Parathyroid adenoma (tissue), 2 donors: ENCODE data around the gene PERM1.

ENCODE experiments used
- H2AFZ ChIP-seq: fragments of 300-600 bp; sonication (generic); one replicate; pipeline ENCODE4 v1.7.0; 2017; ENCODE audit warnings: antibody characterized with exemption, mild to moderate bottlenecking
- H3K27ac ChIP-seq: fragments of 300-600 bp; sonication (generic); one replicate; pipeline ENCODE4 v1.7.0; 2017
- H3K27me3 ChIP-seq: fragments of 300-600 bp; sonication (generic); one replicate; pipeline ENCODE4 v1.7.0; 2017; ENCODE audit warnings: low read length; ENCODE audit not compliant: control insufficient read depth, insufficient read depth
- H3K36me3 ChIP-seq: fragments of 300-600 bp; sonication (generic); one replicate; pipeline ENCODE4 v1.7.0; 2017; ENCODE audit warnings: low read length; ENCODE audit not compliant: control insufficient read depth, insufficient read depth
- H3K4me1 ChIP-seq: fragments of 300-600 bp; sonication (generic); one replicate; pipeline ENCODE4 v1.7.0; 2017; ENCODE audit warnings: control low read depth
- H3K4me2 ChIP-seq: fragments of 300-600 bp; sonication (generic); one replicate; pipeline ENCODE4 v1.7.0; 2017; ENCODE audit warnings: low read length
- H3K4me3 ChIP-seq: fragments of 300-600 bp; sonication (generic); one replicate; pipeline ENCODE4 v1.7.0; 2017; ENCODE audit warnings: low read depth, low read length
- H3K79me2 ChIP-seq: fragments of 300-600 bp; sonication (generic); one replicate; pipeline ENCODE4 v1.7.0; 2017; ENCODE audit warnings: control low read depth
- H3K9ac ChIP-seq: fragments of 300-600 bp; sonication (generic); one replicate; pipeline ENCODE4 v1.7.0; 2017; ENCODE audit warnings: mild to moderate bottlenecking
- H3K9me3 ChIP-seq: fragments of 300-600 bp; sonication (generic); one replicate; pipeline ENCODE4 v1.7.0; 2017; ENCODE audit warnings: low read length; ENCODE audit not compliant: control insufficient read depth
- CTCF ChIP-seq: fragments of 300-600 bp; sonication (generic); IDR thresholded peaks from one replicate; pipeline ENCODE4 v1.7.0; 2017; ENCODE audit warnings: antibody characterized with exemption, mild to moderate bottlenecking
- donor health status: primary hyperparathyroidism.

Gene PERM1

DNA sequence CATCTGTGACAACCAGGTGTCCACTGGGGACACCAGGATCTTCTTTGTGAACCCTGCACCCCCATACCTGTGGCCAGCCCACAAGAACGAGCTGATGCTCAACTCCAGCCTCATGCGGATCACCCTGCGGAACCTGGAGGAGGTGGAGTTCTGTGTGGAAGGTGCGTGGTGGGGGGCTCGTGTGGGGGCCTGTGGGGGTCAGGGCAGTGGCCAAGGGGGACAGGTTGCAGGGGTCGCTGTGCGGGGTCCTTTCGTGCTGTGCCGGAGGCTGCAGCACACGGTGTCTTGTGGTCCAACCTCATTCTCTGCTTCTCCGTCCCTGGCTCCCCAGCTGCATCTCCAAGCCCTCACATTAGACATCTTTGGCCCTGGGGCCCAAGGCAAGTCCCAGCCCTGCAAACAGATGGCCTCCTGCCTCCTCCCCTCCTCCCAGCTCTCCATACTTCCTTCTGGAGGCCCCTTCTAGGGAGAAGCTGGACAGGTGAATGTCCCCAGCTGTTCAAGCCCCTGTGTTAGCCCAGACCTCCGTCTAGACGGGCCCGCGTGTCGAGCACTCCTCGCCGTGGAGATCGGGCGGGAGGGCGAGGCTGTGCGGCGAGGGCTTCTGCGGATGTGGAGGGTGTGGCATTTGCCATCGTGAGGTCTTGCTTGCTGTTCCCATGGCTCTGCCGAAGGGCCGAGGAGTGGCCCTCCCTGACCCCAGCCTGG is 40.6 kb upstream of the PERM1 start:
- no peak for TF ChIP-seq CTCF
- Histone ChIP-seq H3K36me3 (no peaks in the 10 kb centered on the region), H3K27ac (no peak overlapping the region), H3K9me3 (no peaks in the 10 kb centered on the region), H3K4me3 (no peak overlapping the region), H2AFZ (no peak overlapping the region), H3K79me2 (no peaks in the 10 kb centered on the region), H3K9ac (no peak overlapping the region), H3K27me3 (no peaks in the 10 kb centered on the region), H3K4me2 (no peak overlapping the region), H3K4me1 (no peaks in the 10 kb centered on the region)

GRCh38 chr1:1021920-1022259 is 40.0 kb upstream of the PERM1 start:
- no peak overlapping the region for H3K9ac ChIP-seq
- no peaks in the 10 kb centered on the region for H3K4me1 ChIP-seq
- H3K4me3 ChIP-seq: no peak overlapping the region
- TF ChIP-seq CTCF: no peak
- no peak overlapping the region for H3K4me2 ChIP-seq
- H3K27ac ChIP-seq: no peak overlapping the region
- no peaks in the 10 kb centered on the region for H3K27me3 ChIP-seq
- no peaks in the 10 kb centered on the region for H3K79me2 ChIP-seq
- H3K9me3 ChIP-seq: no peaks in the 10 kb centered on the region
- no peak overlapping the region for H2AFZ ChIP-seq
- H3K36me3 ChIP-seq: no peaks in the 10 kb centered on the region

DNA sequence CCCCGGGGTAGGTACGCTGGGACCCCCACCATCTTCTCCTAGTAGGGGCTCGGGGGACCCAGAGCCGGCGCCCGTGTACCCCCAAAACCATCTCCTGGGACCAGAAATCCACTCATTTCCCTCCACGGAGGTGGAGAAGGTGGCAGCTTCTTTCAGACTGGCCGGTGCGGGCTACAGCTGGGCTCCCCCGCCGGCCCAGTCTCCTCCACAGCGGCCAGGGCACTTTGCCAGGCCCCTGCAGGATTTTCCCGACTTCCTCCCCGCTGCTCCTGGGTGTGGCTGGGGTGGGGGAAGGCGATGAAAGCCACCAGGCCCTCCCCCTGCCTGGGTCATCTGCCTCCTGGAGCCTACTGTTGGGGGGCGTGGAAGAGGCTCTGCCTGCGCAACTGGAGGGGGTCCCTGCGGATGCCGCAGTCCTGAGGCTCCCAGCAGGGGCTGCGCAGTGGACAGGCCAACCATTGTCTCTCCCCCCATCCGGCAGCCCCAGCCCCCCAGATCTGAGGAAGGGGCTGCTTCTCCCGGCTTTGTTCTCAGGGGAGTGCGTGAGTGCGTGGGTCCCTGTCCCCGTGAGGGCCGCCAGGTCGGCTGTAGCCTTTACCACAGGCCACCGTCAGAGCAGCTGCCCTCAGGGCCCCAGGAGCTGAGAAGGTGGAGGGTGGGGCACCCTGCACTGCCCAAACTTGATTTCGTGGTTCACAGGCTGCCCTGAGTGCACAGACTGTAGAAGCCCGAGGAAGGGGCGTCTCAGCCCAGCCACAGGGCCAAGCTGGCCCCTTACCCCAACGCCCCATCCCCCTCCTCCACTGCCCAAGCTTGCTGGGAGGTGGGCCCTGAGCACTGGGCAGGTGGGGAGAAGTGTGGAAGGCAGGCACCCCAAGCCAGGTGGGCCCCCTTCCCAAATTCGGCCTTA is 39.4 kb upstream of the PERM1 start:
- peak overlapping the region; percentile 65 for H3K4me2 ChIP-seq
- TF ChIP-seq CTCF: no peak
- H2AFZ ChIP-seq: peak overlapping the region; percentile 33
- H3K9ac ChIP-seq: no peak overlapping the region
- H3K9me3 ChIP-seq: no peaks in the 10 kb centered on the region
- H3K36me3 ChIP-seq: no peaks in the 10 kb centered on the region
- H3K27ac ChIP-seq: no peak overlapping the region
- no peaks in the 10 kb centered on the region for H3K27me3 ChIP-seq
- no peaks in the 10 kb centered on the region for H3K79me2 ChIP-seq
- no peaks in the 10 kb centered on the region for H3K4me1 ChIP-seq
- peak overlapping the region; percentile 11 for H3K4me3 ChIP-seq

DNA sequence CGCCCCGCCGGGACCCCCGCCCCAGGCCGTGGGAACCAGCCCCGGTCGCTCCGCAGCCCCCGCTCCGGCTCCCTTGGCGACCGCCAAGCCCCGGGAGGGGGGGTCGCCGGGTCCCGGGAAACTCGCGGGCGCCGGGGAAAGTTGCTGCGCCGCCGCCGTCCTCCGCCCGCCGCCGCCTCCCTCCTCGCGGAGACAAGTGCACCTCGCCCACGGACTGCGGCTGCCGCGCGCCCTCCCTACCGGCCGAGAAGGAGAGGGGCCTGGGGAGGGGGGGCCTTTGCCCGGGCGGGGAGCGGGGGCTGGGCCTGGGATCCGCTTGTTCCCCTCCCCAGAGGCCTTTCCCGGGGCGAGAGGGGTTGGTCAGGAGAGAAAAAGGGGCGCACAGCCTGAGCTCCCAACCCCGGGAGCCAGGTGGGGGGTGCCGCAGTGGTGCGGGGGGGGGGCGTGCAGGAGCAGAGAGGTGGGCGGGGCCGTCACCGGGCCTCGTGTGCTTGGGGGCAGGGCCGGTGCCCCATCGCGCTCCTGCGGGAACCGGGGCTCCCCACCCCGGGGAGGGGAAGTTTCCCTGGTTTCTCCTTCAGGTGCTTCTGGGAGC is 38.6 kb upstream of the PERM1 start:
- Histone ChIP-seq H3K9ac (no peak overlapping the region), H3K4me3 (peak overlapping the region; percentile 42), H3K79me2 (no peaks in the 10 kb centered on the region), H3K9me3 (no peaks in the 10 kb centered on the region), H3K4me2 (peak overlapping the region; percentile 71), H3K4me1 (no peaks in the 10 kb centered on the region), H3K27me3 (no peaks in the 10 kb centered on the region), H3K36me3 (no peaks in the 10 kb centered on the region), H3K27ac (no peak overlapping the region), H2AFZ (peak overlapping the region; percentile 33)
- no peak for TF ChIP-seq CTCF
